ENCODE results near the gene ABCC1. TPM values are rescaled to one million over a fixed set of nuclear protein-coding genes. Genes with fewer than 3 reads are reported as not detected.

The ABCC1 gene
- total and polyA plus RNA-seq, 2 of the 4 experiments (the other 2 are of a cell fraction) = 39.4 to 66.0 TPM

DNA sequence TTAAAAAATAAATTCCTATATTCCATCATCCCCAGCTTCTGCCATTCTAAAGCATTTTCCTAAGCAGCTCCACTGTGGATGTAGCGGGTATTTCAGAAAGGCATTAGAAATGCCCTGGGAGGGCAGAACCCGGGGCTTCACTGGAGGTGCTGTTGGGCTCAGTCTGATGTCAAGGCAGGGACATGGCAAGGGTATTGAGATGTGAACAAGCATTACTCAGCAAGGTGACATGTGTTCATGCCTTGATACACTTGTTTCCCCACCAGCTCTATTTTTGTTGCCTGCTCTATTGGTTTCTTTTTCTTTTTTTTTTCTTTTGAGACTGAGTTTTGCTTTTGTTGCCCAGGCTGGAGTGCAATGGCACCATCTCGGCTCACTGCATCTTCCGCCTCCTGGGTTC lies 35.7 kb downstream of the ABCC1 start:
- H4K8ac ChIP-seq (ENCODE audit: low read depth in 2 of 2, low read length in 2 of 2) = no peak overlapping the region
- dilution Hi-C loops (cut with HindIII; ENCODE audit: low sequenced_read_pairs, unreplicated experiment) (no loop called here), in situ Hi-C loops (cut with MboI; ENCODE audit: low sequenced_read_pairs) (no loop called here), intact Hi-C loops (cut with micrococcal nuclease) (no loop called here)
- no peak overlapping the region for H2BK20ac ChIP-seq (ENCODE audit: low read depth, low read length)
- no peak overlapping the region for H3K14ac ChIP-seq (replicated peaks; ENCODE audit: low read depth, low read length)
- no peak overlapping the region for H3K18ac ChIP-seq (ENCODE audit: low read depth, low read length)
- H2BK120ac ChIP-seq (ENCODE audit: low read depth, low read length) = no peak overlapping the region
- ATAC-seq (ENCODE audit: low read depth) (no peak), DNase-seq (no peak)
- H3K4me3 ChIP-seq (ENCODE audit: insufficient read depth, low read depth, low read length) = no peak overlapping the region
- no peak overlapping the region for H4K5ac ChIP-seq (ENCODE audit: low read depth, low read length)
- no TSS peak for BruUV-seq (replicated peaks)
- no peak overlapping the region for H4K91ac ChIP-seq (ENCODE audit: insufficient read depth, low read depth, low read length)
- H2AFZ ChIP-seq (replicated peaks; ENCODE audit: low read length, poor library complexity) = no peak overlapping the region
- no peak overlapping the region for H3K27ac ChIP-seq (ENCODE audit: insufficient read depth, low read length)
- POLR2A ChIA-PET (ENCODE audit: unreplicated experiment) = no interaction called here
- no peak overlapping the region for H3K4ac ChIP-seq (ENCODE audit: low read depth, low read length)
- peaks cover 28% of the 10 kb centered on the region for H3K36me3 ChIP-seq (ENCODE audit: control insufficient read depth, insufficient read depth, low read length)
- peaks cover 46% of the 10 kb centered on the region for H3K9me1 ChIP-seq (ENCODE audit: insufficient read depth, low read length)
- no peaks in the 10 kb centered on the region for H3K27me3 ChIP-seq (ENCODE audit: control insufficient read depth, insufficient read depth, low read length)
- peaks cover 9% of the 10 kb centered on the region for H3K9me3 ChIP-seq (ENCODE audit: control insufficient read depth, insufficient read depth, low read length)
- H2AK5ac ChIP-seq (ENCODE audit: low read depth, low read length) = no peak overlapping the region
- peaks cover 33% of the 10 kb centered on the region for H3K4me1 ChIP-seq (ENCODE audit: control insufficient read depth, insufficient read depth, low read length)
- peaks cover 13 to 96% of the 10 kb centered on the region in 2 experiments for H3K79me1 ChIP-seq (ENCODE audit: low read depth in 1 of 2, low read length in 2 of 2)
- CTCF ChIA-PET = interaction anchor here (0.6 kb wide), 1 partner anchor 44 kb away, joined by 3 read pairs; no protein-coding TSS in a partner anchor
- H3K23ac ChIP-seq (ENCODE audit: low read depth, low read length) = no peak overlapping the region
- no peak overlapping the region for H2AK9ac ChIP-seq (replicated peaks; ENCODE audit: low read depth, low read length, poor library complexity)
- no peak overlapping the region for H2BK5ac ChIP-seq (ENCODE audit: low read depth, low read length, poor library complexity, severe bottlenecking)
- H3K4me2 ChIP-seq (ENCODE audit: low read depth, low read length) = no peak overlapping the region
- TF ChIP-seq NFE2L2 (IDR thresholded peaks at IDR 0.05; ENCODE audit: low read depth, low read length) = no peak
- no peak for TF ChIP-seq MXI1 (IDR thresholded peaks at IDR 0.05; ENCODE audit: borderline replicate concordance, low read depth, low read length)
- TF ChIP-seq CHD1 (IDR thresholded peaks at IDR 0.05; ENCODE audit: low read depth, low read length) = no peak
- TF ChIP-seq, protein P1, sequence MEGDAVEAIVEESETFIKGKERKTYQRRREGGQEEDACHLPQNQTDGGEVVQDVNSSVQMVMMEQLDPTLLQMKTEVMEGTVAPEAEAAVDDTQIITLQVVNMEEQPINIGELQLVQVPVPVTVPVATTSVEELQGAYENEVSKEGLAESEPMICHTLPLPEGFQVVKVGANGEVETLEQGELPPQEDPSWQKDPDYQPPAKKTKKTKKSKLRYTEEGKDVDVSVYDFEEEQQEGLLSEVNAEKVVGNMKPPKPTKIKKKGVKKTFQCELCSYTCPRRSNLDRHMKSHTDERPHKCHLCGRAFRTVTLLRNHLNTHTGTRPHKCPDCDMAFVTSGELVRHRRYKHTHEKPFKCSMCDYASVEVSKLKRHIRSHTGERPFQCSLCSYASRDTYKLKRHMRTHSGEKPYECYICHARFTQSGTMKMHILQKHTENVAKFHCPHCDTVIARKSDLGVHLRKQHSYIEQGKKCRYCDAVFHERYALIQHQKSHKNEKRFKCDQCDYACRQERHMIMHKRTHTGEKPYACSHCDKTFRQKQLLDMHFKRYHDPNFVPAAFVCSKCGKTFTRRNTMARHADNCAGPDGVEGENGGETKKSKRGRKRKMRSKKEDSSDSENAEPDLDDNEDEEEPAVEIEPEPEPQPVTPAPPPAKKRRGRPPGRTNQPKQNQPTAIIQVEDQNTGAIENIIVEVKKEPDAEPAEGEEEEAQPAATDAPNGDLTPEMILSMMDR (conservative IDR thresholded peaks at IDR 0.05; ENCODE audit: low read depth, low read length) = no peak
- no peak for TF ChIP-seq BHLHE40 (IDR thresholded peaks at IDR 0.05; ENCODE audit: low read depth, low read length)
- TF ChIP-seq FOS (IDR thresholded peaks at IDR 0.05; ENCODE audit: low read depth, low read length) = no peak
- TF ChIP-seq POLR2A (IDR thresholded peaks at IDR 0.05; ENCODE audit: low read depth, low read length) = no peak
- no peak for TF ChIP-seq RCOR1 (IDR thresholded peaks at IDR 0.05; ENCODE audit: insufficient replicate concordance, low read length)
- no peak for TF ChIP-seq USF2 (IDR thresholded peaks at IDR 0.05; ENCODE audit: low read depth, low read length)
- no peak for TF ChIP-seq RFX5 (IDR thresholded peaks at IDR 0.05; ENCODE audit: low read depth, low read length)
- TF ChIP-seq RAD21 (IDR thresholded peaks at IDR 0.05; ENCODE audit: low read length) = no peak
- no peak for TF ChIP-seq CEBPB (IDR thresholded peaks at IDR 0.05; ENCODE audit: low read depth, low read length)
- TF ChIP-seq, protein P2, sequence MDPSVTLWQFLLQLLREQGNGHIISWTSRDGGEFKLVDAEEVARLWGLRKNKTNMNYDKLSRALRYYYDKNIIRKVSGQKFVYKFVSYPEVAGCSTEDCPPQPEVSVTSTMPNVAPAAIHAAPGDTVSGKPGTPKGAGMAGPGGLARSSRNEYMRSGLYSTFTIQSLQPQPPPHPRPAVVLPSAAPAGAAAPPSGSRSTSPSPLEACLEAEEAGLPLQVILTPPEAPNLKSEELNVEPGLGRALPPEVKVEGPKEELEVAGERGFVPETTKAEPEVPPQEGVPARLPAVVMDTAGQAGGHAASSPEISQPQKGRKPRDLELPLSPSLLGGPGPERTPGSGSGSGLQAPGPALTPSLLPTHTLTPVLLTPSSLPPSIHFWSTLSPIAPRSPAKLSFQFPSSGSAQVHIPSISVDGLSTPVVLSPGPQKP (IDR thresholded peaks at IDR 0.05; ENCODE audit: borderline replicate concordance, low read depth, low read length) = no peak
- no peak for TF ChIP-seq MAFK (IDR thresholded peaks at IDR 0.05; ENCODE audit: low read depth, low read length)
- WGBS, 2 experiments (ENCODE audit: extremely low coverage in 2 of 2, insufficient read length in 1 of 2) = 100% methylated on average over 2 of the region's 4 CpGs; no CpG with 5 or more reads in 1 of the 2 experiments
- H3K9ac ChIP-seq (ENCODE audit: low read depth, low read length) = no peak overlapping the region
- peaks cover 74% of the 10 kb centered on the region for H4K20me1 ChIP-seq (ENCODE audit: insufficient read depth, low read length)
- H3K56ac ChIP-seq (ENCODE audit: extremely low read depth, insufficient read depth, low read length) = no peak overlapping the region
- no peak overlapping the region for H2BK15ac ChIP-seq (ENCODE audit: low read depth, low read length)

Measured in IMR-90 (cell line).